Colonic mucosa (tissue), 4 donors: ENCODE data around the gene NOXA1. TPM values are rescaled to one million over a fixed set of nuclear protein-coding genes. Genes with fewer than 3 reads are reported as not detected.

Experiments
- DNase-seq: peaks from one replicate; pipeline ENCODE4 v3.0.0-alpha.2; 2020
- H3K27ac ChIP-seq: fragments of 200-600 bp; one replicate; pipeline ENCODE4 v1.8.0; 2021
- H3K27me3 ChIP-seq: fragments of 200-600 bp; one replicate; pipeline ENCODE4 v1.8.0; 2021
- H3K36me3 ChIP-seq: fragments of 200-600 bp; one replicate; pipeline ENCODE4 v1.8.0; 2021
- H3K4me1 ChIP-seq: fragments of 200-600 bp; one replicate; pipeline ENCODE4 v1.8.0; 2021; ENCODE audit warnings: mild to moderate bottlenecking
- H3K4me3 ChIP-seq: fragments of 200-600 bp; one replicate; pipeline ENCODE4 v1.8.0; 2021
- H3K9ac ChIP-seq, 2 donors: one replicate each; pipeline ENCODE4 v1.7.0; 2013; ENCODE audit warnings: control low read depth in 2 of 2, low read depth in 2 of 2, low read length in 2 of 2
- H3K9me3 ChIP-seq: fragments of 200-600 bp; one replicate; pipeline ENCODE4 v1.8.0; 2021
- CTCF ChIP-seq: fragments of 200-600 bp; IDR thresholded peaks from one replicate; pipeline ENCODE4 v1.8.0; 2022; ENCODE audit warnings: antibody characterized with exemption, mild to moderate bottlenecking
- intact Hi-C: fragments of 100-400 bp; cut with DNase I; formaldehyde crosslinking; loops from one replicate; pipeline ENCODE4 v1.14.1; 2022
- microRNA-seq: library from miRNA; unstranded; fragments of <30 nt; microRNA quantifications from one replicate; pipeline ENCODE4, GENCODE V29; 2019
- total RNA-seq, 2 donors: library from RNA; stranded (reverse); fragmentation: NEBNext Ultra II Directional in 1 of 2; extraction: Animal tissue kit (Norgen Biotek cat#: 25700) in 1 of 2; gene quantifications; one replicate each; pipeline ENCODE4 v1.2.1, GENCODE V29; 2021
- donor health status: healthy.
- donor health status: DM: no; HTN: no; CAD: no.
- donor health status: DM: no; HTN: no; CAD: no.

The NOXA1 gene
- total RNA-seq, 2 donors from 2014 or later, result 27.5 to 29.3 TPM

DNA sequence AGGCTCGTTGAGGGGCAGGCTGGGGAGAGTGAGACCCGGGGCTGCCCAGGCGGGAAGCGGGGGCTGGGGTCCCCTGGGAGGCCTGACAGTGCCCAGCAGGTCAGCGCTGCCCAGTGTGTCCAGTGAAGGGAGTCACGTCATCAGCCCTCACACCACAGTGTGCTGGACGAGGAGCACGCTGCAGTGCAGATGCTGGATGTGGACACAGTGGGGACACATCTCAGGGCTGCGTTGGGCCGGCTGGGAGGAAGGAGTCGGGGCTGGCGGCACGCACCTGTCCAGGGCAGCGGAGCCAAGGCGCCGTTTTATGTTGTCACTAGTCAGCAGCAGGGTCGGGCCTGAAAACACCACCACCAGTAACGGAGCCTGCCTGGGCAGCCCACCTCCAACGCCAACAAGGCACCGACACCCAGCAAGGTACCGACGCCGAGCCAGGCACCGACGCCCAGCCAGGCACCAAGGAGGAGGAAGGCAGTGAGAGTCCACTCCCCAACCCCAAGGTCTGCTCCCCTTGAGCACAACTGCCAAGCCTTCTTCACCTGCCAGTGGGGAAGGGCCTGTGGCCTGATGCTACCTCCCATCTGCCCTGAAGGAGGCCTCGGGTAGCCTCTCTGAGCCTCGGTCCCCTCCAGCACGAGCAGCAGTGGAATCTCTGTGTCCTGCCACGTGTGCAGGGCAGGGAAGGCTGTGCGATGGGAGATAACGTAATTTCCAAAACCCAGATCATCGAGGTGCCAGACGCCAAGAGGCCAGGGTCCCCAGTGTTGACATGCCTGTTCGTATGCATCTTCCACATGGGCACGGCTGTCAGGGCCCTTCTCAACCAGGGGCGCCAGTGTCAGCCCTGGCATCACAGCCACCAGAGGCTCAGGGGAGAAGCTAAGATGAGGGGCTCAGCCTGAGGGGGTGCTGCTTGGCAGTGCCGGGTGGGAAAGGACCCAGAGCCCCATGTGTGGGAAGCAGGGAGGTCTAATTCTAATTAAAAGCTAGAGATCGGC, 57.8 kb downstream of the NOXA1 start:
- Histone ChIP-seq H3K27me3 (no peaks in the 10 kb centered on the region), H3K9me3 (no peaks in the 10 kb centered on the region), H3K27ac (no peak overlapping the region), H3K4me3 (no peak overlapping the region), H3K4me1 (no peaks in the 10 kb centered on the region), H3K36me3 (no peaks in the 10 kb centered on the region), H3K9ac (no peak overlapping the region)
- TF ChIP-seq CTCF, result no peak
- no peak for DNase-seq
- intact Hi-C loops, result no loop called here

DNA sequence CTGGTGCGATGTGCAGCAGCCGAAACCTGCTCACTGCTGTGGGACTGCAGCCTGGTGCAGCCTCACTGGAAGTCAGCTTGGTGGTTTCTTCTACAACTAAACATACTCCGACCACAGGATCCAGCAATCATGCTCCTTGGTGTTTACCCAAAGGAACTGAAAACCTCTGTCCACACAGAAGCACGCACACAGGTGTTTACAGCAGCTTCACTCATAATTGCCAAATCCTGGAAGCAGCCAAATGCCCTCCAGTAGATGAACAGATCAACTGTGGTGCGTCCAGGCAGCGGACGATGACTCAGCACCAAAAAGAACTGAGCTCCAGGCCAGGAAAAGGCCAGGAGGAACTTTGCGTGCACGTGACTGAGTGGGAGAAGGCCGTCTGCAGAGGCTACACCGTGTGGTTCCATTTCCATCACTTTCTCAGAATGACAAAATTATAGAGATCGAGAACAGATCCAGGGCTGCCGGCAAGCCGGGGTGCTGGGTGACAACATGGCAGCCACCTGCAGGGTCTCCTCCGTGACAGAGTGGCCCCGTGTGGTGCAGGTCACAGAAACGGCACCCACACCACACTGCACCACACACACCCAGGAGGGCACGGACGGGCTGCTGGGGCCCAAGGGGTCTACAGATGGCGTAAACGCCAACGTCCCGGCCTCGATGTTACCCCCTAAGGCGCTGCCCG, 59.0 kb downstream of the NOXA1 start:
- H3K9ac ChIP-seq, result no peak overlapping the region
- H3K4me1 ChIP-seq, result no peaks in the 10 kb centered on the region
- DNase-seq, result no peak
- no peaks in the 10 kb centered on the region for H3K36me3 ChIP-seq
- H3K9me3 ChIP-seq, result no peaks in the 10 kb centered on the region
- no peaks in the 10 kb centered on the region for H3K27me3 ChIP-seq
- no peak for TF ChIP-seq CTCF
- no peak overlapping the region for H3K4me3 ChIP-seq
- intact Hi-C loops, result no loop called here
- H3K27ac ChIP-seq, result no peak overlapping the region

Small RNAs within 50 kb of the gene (microRNA-seq; reads per million reads assigned to microRNA genes)
- 1.7 reads per million for gene MIR7114

Other genes starting within 250 kb of the NOXA1 start
- 10 to 100 TPM; 33.8 to 67.8 TPM for gene ANAPC2, start 234.8 kb upstream of the NOXA1 start, total RNA-seq
- gene SSNA1, start 234.7 kb upstream of the NOXA1 start, total RNA-seq, result 100 to 1,000 TPM in 1 of 2 donors, 10 to 100 TPM in 1; 60.0 to 100 TPM
- gene TPRN, start 222.7 kb upstream of the NOXA1 start, total RNA-seq, result 100 to 1,000 TPM in 1 of 2 donors, 10 to 100 TPM in 1; 83.1 to 124 TPM
- gene TMEM203, start 217.7 kb upstream of the NOXA1 start, total RNA-seq, result 10 to 100 TPM; 35.7 to 43.5 TPM
- gene NDOR1, start 217.7 kb upstream of the NOXA1 start, total RNA-seq, result 10 to 100 TPM; 11.7 to 36.9 TPM
- gene RNF208, start 201.2 kb upstream of the NOXA1 start, total RNA-seq, result 1 to 10 TPM; 6.5 to 9.3 TPM
- under 1 TPM in 1 of 2 donors, not detected in 1; 0.64 TPM for gene CYSRT1, start 198.2 kb upstream of the NOXA1 start, total RNA-seq
- not detected for gene RNF224, start 195.9 kb upstream of the NOXA1 start, total RNA-seq
- not detected for gene SLC34A3, start 192.5 kb upstream of the NOXA1 start, total RNA-seq
- 100 to 1,000 TPM; 303 to 779 TPM for gene TUBB4B, start 182.1 kb upstream of the NOXA1 start, total RNA-seq
- not detected for gene STPG3, start 172.1 kb upstream of the NOXA1 start, total RNA-seq
- 10 to 100 TPM; 62.1 to 87.1 TPM for gene NELFB, start 168.1 kb upstream of the NOXA1 start, total RNA-seq
- gene TOR4A, start 145.7 kb upstream of the NOXA1 start, total RNA-seq, result 10 to 100 TPM; 57.1 to 63.9 TPM
- gene NRARP, start 121.1 kb upstream of the NOXA1 start, total RNA-seq, result 100 to 1,000 TPM; 120 to 178 TPM
- gene EXD3, start 231 bp upstream of the NOXA1 start, total RNA-seq, result 10 to 100 TPM; 34.9 to 36.4 TPM
- 10 to 100 TPM; 48.3 to 72.0 TPM for gene ENTPD8, start 18.0 kb downstream of the NOXA1 start, total RNA-seq
- gene NSMF, start 35.9 kb downstream of the NOXA1 start, total RNA-seq, result 10 to 100 TPM; 33.7 to 47.8 TPM
- gene PNPLA7, start 127.0 kb downstream of the NOXA1 start, total RNA-seq, result 1 to 10 TPM; 6.1 to 7.1 TPM
- 100 to 1,000 TPM in 1 of 2 donors, 10 to 100 TPM in 1; 94.4 to 146 TPM for gene MRPL41, start 128.5 kb downstream of the NOXA1 start, total RNA-seq
- 10 to 100 TPM; 15.6 to 30.6 TPM for gene DPH7, start 155.5 kb downstream of the NOXA1 start, total RNA-seq
- gene ZMYND19, start 167.1 kb downstream of the NOXA1 start, total RNA-seq, result 10 to 100 TPM; 14.4 to 36.0 TPM
- 10 to 100 TPM; 69.1 to 97.2 TPM for gene ARRDC1, start 182.3 kb downstream of the NOXA1 start, total RNA-seq
- gene EHMT1, start 195.6 kb downstream of the NOXA1 start, total RNA-seq, result 10 to 100 TPM; 56.2 to 97.9 TPM